ENCODE data around the gene PGM3. TPM values are rescaled to one million over a fixed set of nuclear protein-coding genes. Genes with fewer than 3 reads are reported as not detected.

The PGM3 gene
- total and polyA plus RNA-seq, 2 experiments from 2014 or later: 74.4 to 131 TPM

- no peak overlapping the region for H3K9ac ChIP-seq
- no peak overlapping the region for H3K4me3 ChIP-seq
- no peak for TF ChIP-seq EZH2phosphoT487 (IDR thresholded peaks at IDR 0.05; ENCODE audit: insufficient read depth, low read depth)
- TF ChIP-seq EZH2 (IDR thresholded peaks at IDR 0.05; ENCODE audit: insufficient read depth, poor library complexity, severe bottlenecking): no peak
- no peak overlapping the region for H3K27ac ChIP-seq
- DNase-seq: no peak
- in situ Hi-C loops (cut with MboI): no loop called here
- H4K20me1 ChIP-seq (ENCODE audit: insufficient read depth): no peaks in the 10 kb centered on the region
- no peak overlapping the region for H2AFZ ChIP-seq
- H3K27me3 ChIP-seq (replicated peaks; ENCODE audit: insufficient read depth): no peaks in the 10 kb centered on the region
- no peaks in the 10 kb centered on the region for H3F3A ChIP-seq (ENCODE audit: insufficient read depth)
- H3K9me3 ChIP-seq (ENCODE audit: low read depth): no peaks in the 10 kb centered on the region
- WGBS, 2 experiments (ENCODE audit: low coverage in 1 of 2, low lambda C conversion rate in 2 of 2, missing lambda C conversion rate in 2 of 2): 96 to 98% methylated on average over 3 of the region's 3 CpGs
- H3K36me3 ChIP-seq (ENCODE audit: low read depth): peaks cover 23% of the 10 kb centered on the region
- H3K79me2 ChIP-seq (ENCODE audit: insufficient read depth): no peaks in the 10 kb centered on the region
- peaks cover 11% of the 10 kb centered on the region; the same call in 1 of the 2 replicates for H3K4me1 ChIP-seq (ENCODE audit: insufficient read depth)
- no peak overlapping the region for H3K4me2 ChIP-seq (ENCODE audit: unreplicated experiment)
- H3K9me2 ChIP-seq (ENCODE audit: insufficient read depth): no peaks in the 10 kb centered on the region
Observed at GRCh38 chr6:83124553-83124952, 68.5 kb downstream of the PGM3 start.

- Histone ChIP-seq H3K79me2 (ENCODE audit: insufficient read depth) (no peaks in the 10 kb centered on the region), H3K27ac (no peak overlapping the region), H3K9me3 (ENCODE audit: low read depth) (no peaks in the 10 kb centered on the region), H3K4me1 (ENCODE audit: insufficient read depth) (no peaks in the 10 kb centered on the region), H3K9ac (no peak overlapping the region), H3K4me2 (ENCODE audit: unreplicated experiment) (no peak overlapping the region), H3F3A (ENCODE audit: insufficient read depth) (no peaks in the 10 kb centered on the region), H3K27me3 (replicated peaks; ENCODE audit: insufficient read depth) (no peaks in the 10 kb centered on the region), H3K36me3 (ENCODE audit: low read depth) (peaks cover 4% of the 10 kb centered on the region), H3K9me2 (ENCODE audit: insufficient read depth) (no peaks in the 10 kb centered on the region), H4K20me1 (ENCODE audit: insufficient read depth) (no peaks in the 10 kb centered on the region), H2AFZ (no peak overlapping the region), H3K4me3 (no peak overlapping the region)
- 93 to 94% methylated on average over 2 of the region's 2 CpGs for WGBS, 2 experiments (ENCODE audit: low coverage in 1 of 2, low lambda C conversion rate in 2 of 2, missing lambda C conversion rate in 2 of 2)
- DNase-seq: no peak
- no peak for TF ChIP-seq EZH2 (IDR thresholded peaks at IDR 0.05; ENCODE audit: insufficient read depth, poor library complexity, severe bottlenecking)
- in situ Hi-C loops (cut with MboI): no loop called here
Observed at GRCh38 chr6:83119742-83120300, 73.2 kb downstream of the PGM3 start.

GRCh38 chr6:83117802-83118201 is 75.3 kb downstream of the PGM3 start:
- H3K27ac ChIP-seq: no peak overlapping the region
- no peaks in the 10 kb centered on the region for H3K4me1 ChIP-seq (ENCODE audit: insufficient read depth)
- 93 to 95% methylated on average over 1 of the region's 1 CpG for WGBS, 2 experiments (ENCODE audit: low coverage in 1 of 2, low lambda C conversion rate in 2 of 2, missing lambda C conversion rate in 2 of 2)
- H3K4me2 ChIP-seq (ENCODE audit: unreplicated experiment): no peak overlapping the region
- H3K79me2 ChIP-seq (ENCODE audit: insufficient read depth): no peaks in the 10 kb centered on the region
- H3F3A ChIP-seq (ENCODE audit: insufficient read depth): no peaks in the 10 kb centered on the region
- no peaks in the 10 kb centered on the region for H4K20me1 ChIP-seq (ENCODE audit: insufficient read depth)
- no peaks in the 10 kb centered on the region for H3K9me3 ChIP-seq (ENCODE audit: low read depth)
- no peaks in the 10 kb centered on the region for H3K9me2 ChIP-seq (ENCODE audit: insufficient read depth)
- no peak for DNase-seq
- no peaks in the 10 kb centered on the region for H3K27me3 ChIP-seq (replicated peaks; ENCODE audit: insufficient read depth)
- TF ChIP-seq EZH2 (IDR thresholded peaks at IDR 0.05; ENCODE audit: insufficient read depth, poor library complexity, severe bottlenecking): no peak
- no peak for TF ChIP-seq EZH2phosphoT487 (IDR thresholded peaks at IDR 0.05; ENCODE audit: insufficient read depth, low read depth)
- no peak overlapping the region for H2AFZ ChIP-seq
- no peak overlapping the region for H3K4me3 ChIP-seq
- no peaks in the 10 kb centered on the region; the same call in 1 of the 2 replicates for H3K36me3 ChIP-seq (ENCODE audit: low read depth)
- in situ Hi-C loops (cut with MboI): no loop called here
- no peak overlapping the region for H3K9ac ChIP-seq

Other genes starting within 250 kb of the PGM3 start
- 2.1 and 7.1 TPM in 2 replicates for gene UBE3D, start 127.4 kb downstream of the PGM3 start, total RNA-seq (2014; rRNA removed; shearing (Covaris generic))
- 4.3 and 6.9 TPM in 2 replicates for gene UBE3D, start 127.4 kb downstream of the PGM3 start, polyA plus RNA-seq (2016; fragmentation: Nextera tagmentation; extraction: Ambion mirVana)
- gene DOP1A, start 125.6 kb downstream of the PGM3 start, total RNA-seq (2014; rRNA removed; shearing (Covaris generic)): 9.4 and 18.2 TPM in 2 replicates
- 2.7 and 3.5 TPM in 2 replicates for gene DOP1A, start 125.6 kb downstream of the PGM3 start, polyA plus RNA-seq (2016; fragmentation: Nextera tagmentation; extraction: Ambion mirVana)
- 4.4 and 6.1 TPM in 2 replicates for gene RWDD2A, start 92 bp upstream of the PGM3 start, total RNA-seq (2014; rRNA removed; shearing (Covaris generic))
- 5.2 and 5.5 TPM in 2 replicates for gene RWDD2A, start 92 bp upstream of the PGM3 start, polyA plus RNA-seq (2016; fragmentation: Nextera tagmentation; extraction: Ambion mirVana)
- gene ME1, start 237.8 kb upstream of the PGM3 start, total RNA-seq (2014; rRNA removed; shearing (Covaris generic)): 1.5 and 4.0 TPM in 2 replicates
- 10.0 and 11.6 TPM in 2 replicates for gene ME1, start 237.8 kb upstream of the PGM3 start, polyA plus RNA-seq (2016; fragmentation: Nextera tagmentation; extraction: Ambion mirVana)